CD4-positive, alpha-beta T cell (primary cell): ENCODE measurements around the gene DGKB. TPM values are rescaled to one million over a fixed set of nuclear protein-coding genes. Genes with fewer than 3 reads are reported as not detected.

Source experiments
- ATAC-seq: fragments of 200-7000 bp; cut with Tn5 transposase; one replicate; pipeline ENCODE4 v1.10.0; 2022; ENCODE audit warnings: mild to moderate bottlenecking; ENCODE audit not compliant: poor library complexity
- CTCF ChIA-PET: fragments of 350-600 bp; sonication (Branson Sonifier 250); formaldehyde crosslinking; loops from one replicate; lab custom pipeline; 2021; ENCODE audit warnings: antibody characterized with exemption, inconsistent platforms; lab: Charles Lee
- POLR2A ChIA-PET: fragments of 350-600 bp; sonication (Branson Sonifier 250); formaldehyde crosslinking; loops from one replicate; lab custom pipeline; 2021; ENCODE audit warnings: antibody characterized with exemption, inconsistent platforms; lab: Charles Lee
- DNase-seq, 14 experiments: peaks; one replicate each; pipeline ENCODE4 v3.0.0-alpha.2; 2013 to 2020; ENCODE audit warnings: mixed read lengths in 2 of 14
- H3K27ac ChIP-seq, 2 donors: one replicate each; pipeline versions ENCODE4 v1.5.1 to v1.7.0; 2013; ENCODE audit warnings: low read length in 2 of 2, low read depth in 1 of 2, mild to moderate bottlenecking in 1 of 2
- H3K27me3 ChIP-seq, 2 experiments: 1 replicate in 1 of 2; 2 replicates in 1 of 2; pipeline versions ENCODE4 v1.6.1 to v1.7.0; 2013; ENCODE audit warnings: low read length in 2 of 2, control low read depth in 1 of 2, mild to moderate bottlenecking in 1 of 2, moderate library complexity in 1 of 2; ENCODE audit not compliant: insufficient read depth in 2 of 2, control insufficient read depth in 1 of 2
- H3K36me3 ChIP-seq: one replicate; pipeline ENCODE4 v1.6.1; 2013; ENCODE audit warnings: low read length, control low read depth; ENCODE audit not compliant: insufficient read depth
- H3K4me1 ChIP-seq: one replicate; pipeline ENCODE4 v1.6.1; 2013; ENCODE audit warnings: low read length, control low read depth; ENCODE audit not compliant: insufficient read depth
- H3K4me3 ChIP-seq: one replicate; pipeline ENCODE4 v1.5.1; 2013; ENCODE audit warnings: mild to moderate bottlenecking, low read length, moderate library complexity
- H3K9me3 ChIP-seq, 2 experiments: 1 replicate in 1 of 2; 2 replicates in 1 of 2; pipeline versions ENCODE4 v1.6.1 to v1.7.0; 2013; ENCODE audit warnings: low read length in 2 of 2, mild to moderate bottlenecking in 2 of 2, control low read depth in 1 of 2, moderate library complexity in 1 of 2; ENCODE audit not compliant: control insufficient read depth in 1 of 2, insufficient read depth in 1 of 2
- H3K27ac Mint-ChIP-seq: one replicate; pipeline ENCODE4 v1.8.0; 2020; ENCODE audit warnings: mixed read lengths
- H3K27me3 Mint-ChIP-seq: one replicate; pipeline ENCODE4 v1.8.0; 2021; ENCODE audit warnings: mixed read lengths
- H3K36me3 Mint-ChIP-seq: one replicate; pipeline ENCODE4 v1.8.0; 2021; ENCODE audit warnings: low read depth, mixed read lengths
- H3K4me1 Mint-ChIP-seq: one replicate; pipeline ENCODE4 v1.8.0; 2021; ENCODE audit warnings: low read depth, mixed read lengths
- H3K4me3 Mint-ChIP-seq: one replicate; pipeline ENCODE4 v1.8.0; 2020; ENCODE audit warnings: mild to moderate bottlenecking, mixed read lengths
- H3K9me3 Mint-ChIP-seq: one replicate; pipeline ENCODE4 v1.8.0; 2020; ENCODE audit warnings: mixed read lengths
- intact Hi-C, 2 experiments: fragments of 100-400 bp; cut with DNase I in 1 of 2; cut with micrococcal nuclease in 1 of 2; formaldehyde crosslinking; loops; one replicate each; pipeline versions ENCODE4 v1.15.1 to v1.9.0; 2023 to 2025; cut with DNase I, micrococcal nuclease
- total RNA-seq, 174 experiments: library from RNA in 2 of 174; stranded (reverse) in 2 of 174; gene quantifications; one replicate each; pipeline ENCODE4 v1.2.3 and lab custom pipeline; 2021 to 2026
- TF ChIP-seq, protein P1 (sequence below): fragments of 200-600 bp; IDR thresholded peaks from one replicate; pipeline ENCODE4 v1.8.0; 2022; ENCODE audit warnings: antibody characterized with exemption, mild to moderate bottlenecking

Gene DGKB
- total RNA-seq, 2 experiments from 2014 or later = not detected

DNA sequence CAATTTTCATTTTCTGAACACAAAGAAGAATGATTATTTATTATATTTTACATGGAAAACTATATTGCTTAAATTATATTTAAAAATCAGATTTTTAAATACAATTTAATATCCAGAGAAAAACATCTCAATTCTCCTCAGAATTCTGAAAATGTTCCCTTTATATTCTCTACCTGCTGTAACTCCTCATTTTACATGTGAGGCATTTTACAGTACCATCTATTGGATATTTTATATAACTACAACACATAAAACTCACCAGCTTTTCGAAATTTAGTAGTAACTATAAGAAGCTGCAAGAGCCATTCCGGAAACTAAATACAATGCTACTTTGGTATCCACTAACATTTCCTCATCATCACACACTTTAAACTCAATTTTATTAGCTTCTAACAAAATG, 264.6 kb downstream of the DGKB start:
- CTCF ChIA-PET = no interaction called here
- intact Hi-C loops = no loop called here
- no peak overlapping the region for H3K27ac Mint-ChIP-seq
- DNase-seq (no peak), ATAC-seq (no peak)
- H3K4me1 ChIP-seq = no peaks in the 10 kb centered on the region
- no peak overlapping the region for H3K4me3 Mint-ChIP-seq
- no peak overlapping the region for H3K4me3 ChIP-seq
- TF ChIP-seq, protein P1, sequence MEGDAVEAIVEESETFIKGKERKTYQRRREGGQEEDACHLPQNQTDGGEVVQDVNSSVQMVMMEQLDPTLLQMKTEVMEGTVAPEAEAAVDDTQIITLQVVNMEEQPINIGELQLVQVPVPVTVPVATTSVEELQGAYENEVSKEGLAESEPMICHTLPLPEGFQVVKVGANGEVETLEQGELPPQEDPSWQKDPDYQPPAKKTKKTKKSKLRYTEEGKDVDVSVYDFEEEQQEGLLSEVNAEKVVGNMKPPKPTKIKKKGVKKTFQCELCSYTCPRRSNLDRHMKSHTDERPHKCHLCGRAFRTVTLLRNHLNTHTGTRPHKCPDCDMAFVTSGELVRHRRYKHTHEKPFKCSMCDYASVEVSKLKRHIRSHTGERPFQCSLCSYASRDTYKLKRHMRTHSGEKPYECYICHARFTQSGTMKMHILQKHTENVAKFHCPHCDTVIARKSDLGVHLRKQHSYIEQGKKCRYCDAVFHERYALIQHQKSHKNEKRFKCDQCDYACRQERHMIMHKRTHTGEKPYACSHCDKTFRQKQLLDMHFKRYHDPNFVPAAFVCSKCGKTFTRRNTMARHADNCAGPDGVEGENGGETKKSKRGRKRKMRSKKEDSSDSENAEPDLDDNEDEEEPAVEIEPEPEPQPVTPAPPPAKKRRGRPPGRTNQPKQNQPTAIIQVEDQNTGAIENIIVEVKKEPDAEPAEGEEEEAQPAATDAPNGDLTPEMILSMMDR = no peak
- no peaks in the 10 kb centered on the region for H3K27me3 ChIP-seq
- H3K9me3 ChIP-seq = no peaks in the 10 kb centered on the region
- no peaks in the 10 kb centered on the region for H3K4me1 Mint-ChIP-seq
- no peaks in the 10 kb centered on the region for H3K27me3 Mint-ChIP-seq
- POLR2A ChIA-PET = no interaction called here
- H3K36me3 Mint-ChIP-seq = no peaks in the 10 kb centered on the region
- no peaks in the 10 kb centered on the region for H3K36me3 ChIP-seq
- H3K9me3 Mint-ChIP-seq = peaks cover 7% of the 10 kb centered on the region
- H3K27ac ChIP-seq = no peak overlapping the region

DNA sequence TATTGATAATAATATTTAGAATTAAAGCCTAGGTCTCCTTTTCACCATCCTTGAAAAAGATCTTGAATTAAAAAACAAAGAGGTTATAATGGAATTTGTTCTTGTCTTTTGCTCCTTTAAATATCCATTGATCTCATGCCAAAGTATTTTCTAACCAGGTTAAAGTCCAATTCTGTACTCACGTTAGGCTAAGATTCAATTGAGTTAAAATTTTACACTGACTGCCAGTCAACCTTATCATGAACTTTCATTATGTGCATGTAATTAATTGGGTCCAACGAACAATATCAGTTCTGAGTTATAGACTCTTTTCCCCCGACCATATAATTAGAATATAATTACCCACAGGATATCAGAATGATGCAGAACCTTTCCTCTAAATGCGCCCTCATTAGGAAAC, 266.6 kb downstream of the DGKB start:
- ChIA-PET POLR2A (no interaction called here), CTCF (no interaction called here)
- H3K27me3 Mint-ChIP-seq = no peaks in the 10 kb centered on the region
- no peaks in the 10 kb centered on the region for H3K9me3 ChIP-seq
- no peaks in the 10 kb centered on the region for H3K4me1 Mint-ChIP-seq
- H3K4me3 ChIP-seq = no peak overlapping the region
- DNase-seq (no peak), ATAC-seq (no peak)
- no peaks in the 10 kb centered on the region for H3K27me3 ChIP-seq
- H3K27ac ChIP-seq = no peak overlapping the region
- H3K27ac Mint-ChIP-seq = no peak overlapping the region
- H3K4me3 Mint-ChIP-seq = no peak overlapping the region
- intact Hi-C loops = no loop called here
- no peaks in the 10 kb centered on the region for H3K36me3 Mint-ChIP-seq
- H3K36me3 ChIP-seq = no peaks in the 10 kb centered on the region
- peaks cover 7% of the 10 kb centered on the region for H3K9me3 Mint-ChIP-seq
- TF ChIP-seq, protein P1 = no peak
- no peaks in the 10 kb centered on the region for H3K4me1 ChIP-seq

DNA sequence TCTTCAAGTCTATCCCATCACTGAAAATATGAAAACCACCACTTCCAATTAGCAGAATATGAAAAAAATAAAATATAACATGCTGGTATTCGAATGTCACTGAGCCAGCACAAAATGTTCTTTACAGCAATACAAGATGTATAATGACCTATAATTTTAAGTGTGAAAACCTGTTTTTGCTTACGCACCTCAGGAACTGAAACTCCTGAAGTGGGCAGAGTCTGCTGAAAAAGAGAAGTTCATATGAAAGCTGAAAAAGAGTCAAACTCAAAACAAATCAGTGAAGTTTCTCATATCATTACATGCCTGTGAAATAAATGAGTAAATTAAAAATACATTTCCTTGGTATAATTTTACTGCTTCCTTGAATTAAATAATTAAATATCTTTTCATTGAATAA, 272.5 kb downstream of the DGKB start:
- H3K27ac ChIP-seq = no peak overlapping the region
- ChIA-PET POLR2A (no interaction called here), CTCF (no interaction called here)
- no peaks in the 10 kb centered on the region for H3K9me3 ChIP-seq
- Mint-ChIP-seq H3K4me1 (no peaks in the 10 kb centered on the region), H3K27me3 (no peaks in the 10 kb centered on the region), H3K4me3 (no peak overlapping the region), H3K9me3 (no peaks in the 10 kb centered on the region), H3K36me3 (no peaks in the 10 kb centered on the region), H3K27ac (no peak overlapping the region)
- TF ChIP-seq, protein P1 = no peak
- ATAC-seq = no peak
- DNase-seq = no peak
- H3K4me3 ChIP-seq = no peak overlapping the region
- no peaks in the 10 kb centered on the region for H3K36me3 ChIP-seq
- no peaks in the 10 kb centered on the region for H3K4me1 ChIP-seq
- intact Hi-C loops = no loop called here
- no peaks in the 10 kb centered on the region for H3K27me3 ChIP-seq
